Caki2 (cell line): ENCODE measurements around the gene GRIK1. TPM values are rescaled to one million over a fixed set of nuclear protein-coding genes. Genes with fewer than 3 reads are reported as not detected.

Experiments used
- DNase-seq: peaks from one replicate; pipeline ENCODE4 v3.0.0-alpha.2; 2015; ENCODE audit warnings: low read depth
- in situ Hi-C: cut with HindIII; loops from 2 replicates; pipeline ENCODE4 v1.10.0; 2016; ENCODE audit warnings: low sequenced_read_pairs, low pct_unique_long_range_greater_than_20kb, mixed read lengths
- total RNA-seq: library from RNA; depleted of rRNA; stranded (reverse); fragments of >200 nt; shearing (Covaris generic); gene quantifications from 2 replicates; pipeline ENCODE4 v1.2.3, GENCODE V29; 2014; ENCODE audit warnings: low replicate concordance

The GRIK1 gene
- total RNA-seq, 1 experiment from 2014 or later = not detected

DNA sequence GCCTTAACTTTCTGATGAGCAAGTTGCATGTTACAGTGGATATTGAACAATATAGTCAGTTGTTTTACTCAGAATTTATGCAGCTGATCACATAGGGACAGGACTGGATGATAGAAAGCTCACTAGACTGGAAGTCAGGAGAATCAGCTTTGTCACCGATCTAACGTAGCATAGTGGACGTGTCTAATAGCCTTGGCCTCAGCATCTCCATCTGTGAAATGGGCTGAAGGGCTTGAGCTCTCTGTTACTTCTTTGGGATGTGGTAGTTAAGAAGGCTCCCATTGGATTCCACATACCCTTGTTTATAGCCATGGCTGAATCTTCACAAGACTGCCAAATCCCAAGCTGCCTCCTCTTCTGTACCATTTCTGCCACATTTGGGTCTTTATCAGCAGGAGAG, 190.6 kb downstream of the GRIK1 start:
- no peak for DNase-seq
- in situ Hi-C loops = no loop called here

GRCh38 chr21:29748391-29749167, 191.2 kb downstream of the GRIK1 start:
- in situ Hi-C loops = no loop called here
- no peak for DNase-seq

DNA sequence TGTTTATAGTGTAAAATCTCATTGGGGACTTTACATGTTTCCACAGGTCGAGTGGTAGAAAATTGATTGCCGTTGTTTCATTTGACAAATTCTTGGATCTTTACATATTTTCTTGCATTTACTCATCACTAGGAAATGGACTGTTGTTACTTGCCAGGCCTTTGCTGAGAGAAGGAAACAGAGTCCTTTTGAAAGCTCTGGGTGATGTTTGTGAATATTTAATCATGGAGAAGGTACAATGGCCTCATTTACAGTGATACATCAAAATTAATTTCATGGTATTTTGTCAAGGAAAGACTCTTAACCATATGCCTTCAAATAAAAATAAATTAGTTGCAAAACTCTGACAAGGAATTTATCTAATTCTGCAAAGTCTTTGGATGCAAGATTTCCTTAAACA, 198.0 kb downstream of the GRIK1 start:
- in situ Hi-C loops = no loop called here
- DNase-seq = no peak

DNA sequence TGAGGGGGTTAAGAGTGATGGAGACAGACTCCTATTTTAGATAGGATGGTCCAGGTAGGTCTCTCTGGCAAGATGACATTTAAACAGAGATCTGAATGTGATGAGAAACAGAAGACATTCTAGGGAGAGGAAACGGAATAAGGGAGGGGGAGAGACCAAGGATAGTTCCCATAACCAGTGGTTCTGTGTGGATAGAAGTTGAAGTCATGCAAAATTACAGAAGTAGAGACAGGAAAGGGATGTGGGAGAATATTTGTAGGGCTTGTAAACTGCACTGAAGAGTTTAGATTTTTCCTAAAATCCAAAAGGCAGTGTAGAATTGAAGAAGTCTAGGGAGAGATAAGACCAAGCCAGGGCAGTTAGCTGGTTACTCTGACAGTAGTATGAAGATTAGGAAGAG, 200.6 kb downstream of the GRIK1 start:
- in situ Hi-C loops = no loop called here
- DNase-seq = no peak

DNA sequence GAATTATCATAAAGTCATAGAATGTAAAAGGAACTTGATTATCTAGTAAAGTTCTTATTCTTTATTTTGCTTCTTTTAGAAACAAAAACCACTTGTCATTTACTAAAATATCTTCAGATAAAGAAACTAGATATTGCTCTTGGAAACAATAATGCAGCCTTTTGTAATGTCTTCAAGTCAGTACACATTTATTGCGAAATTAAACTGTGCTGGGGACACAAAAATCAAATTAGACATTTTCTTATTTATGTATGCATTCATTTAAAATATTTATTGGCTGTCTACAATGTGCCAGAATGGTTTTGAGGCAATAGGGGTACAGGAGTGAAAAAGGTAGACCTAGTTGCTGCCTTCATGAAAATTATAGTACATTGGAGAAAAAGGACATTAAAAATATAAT, 201.1 kb downstream of the GRIK1 start:
- in situ Hi-C loops = no loop called here
- DNase-seq = no peak

- DNase-seq = no peak
- in situ Hi-C loops = no loop called here
These were observed 202.6 kb downstream of the GRIK1 start for GRCh38 chr21:29737186-29737585.

- no peak for DNase-seq
- in situ Hi-C loops = no loop called here
These were observed 209.5 kb downstream of the GRIK1 start for GRCh38 chr21:29730281-29730680.

DNA sequence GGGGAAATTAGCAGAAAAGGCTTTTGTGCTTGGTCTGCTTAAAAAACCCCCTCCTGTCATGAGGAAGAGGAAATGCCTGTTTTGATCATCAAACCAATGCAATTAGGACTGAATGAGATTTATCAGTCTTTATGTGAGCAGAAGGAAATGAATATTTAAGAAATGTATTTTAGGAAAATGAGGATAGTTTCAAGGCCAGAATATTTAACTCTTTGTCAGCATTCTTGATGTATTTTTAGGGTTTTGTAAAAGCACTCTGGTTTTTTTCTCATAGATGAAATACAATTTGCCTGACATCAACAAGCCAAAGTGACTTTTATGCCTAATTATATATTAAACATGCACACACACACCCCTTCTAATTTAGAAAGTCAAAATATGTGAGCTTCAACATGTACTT, 213.8 kb downstream of the GRIK1 start:
- in situ Hi-C loops = no loop called here
- DNase-seq = no peak

- in situ Hi-C loops = no loop called here
- DNase-seq = no peak
These were observed 214.6 kb downstream of the GRIK1 start for GRCh38 chr21:29725025-29725736.

DNA sequence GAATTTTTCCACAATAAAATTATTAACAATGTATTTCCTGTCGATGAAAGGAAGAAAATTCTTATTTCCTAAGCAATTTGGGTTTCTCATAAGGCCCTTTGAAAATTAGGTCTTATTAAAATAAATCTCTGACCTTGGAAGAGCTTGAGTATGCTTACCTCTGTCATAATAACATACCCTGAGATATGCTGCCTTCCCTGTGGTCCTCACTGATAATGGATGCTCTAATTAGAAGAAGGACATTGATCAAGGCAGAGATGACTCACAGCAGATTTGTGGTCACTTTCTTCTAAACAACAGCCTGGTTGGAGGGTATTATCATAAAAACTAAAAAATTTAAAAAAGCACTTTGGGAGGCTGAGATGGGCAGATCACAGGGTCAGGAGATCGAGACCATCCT, 217.8 kb downstream of the GRIK1 start:
- DNase-seq = no peak
- in situ Hi-C loops = no loop called here

GRCh38 chr21:29721221-29721620, 218.6 kb downstream of the GRIK1 start:
- no peak for DNase-seq
- in situ Hi-C loops = no loop called here

- DNase-seq = no peak
- in situ Hi-C loops = no loop called here
These were observed 220.3 kb downstream of the GRIK1 start for GRCh38 chr21:29719521-29719920.

DNA sequence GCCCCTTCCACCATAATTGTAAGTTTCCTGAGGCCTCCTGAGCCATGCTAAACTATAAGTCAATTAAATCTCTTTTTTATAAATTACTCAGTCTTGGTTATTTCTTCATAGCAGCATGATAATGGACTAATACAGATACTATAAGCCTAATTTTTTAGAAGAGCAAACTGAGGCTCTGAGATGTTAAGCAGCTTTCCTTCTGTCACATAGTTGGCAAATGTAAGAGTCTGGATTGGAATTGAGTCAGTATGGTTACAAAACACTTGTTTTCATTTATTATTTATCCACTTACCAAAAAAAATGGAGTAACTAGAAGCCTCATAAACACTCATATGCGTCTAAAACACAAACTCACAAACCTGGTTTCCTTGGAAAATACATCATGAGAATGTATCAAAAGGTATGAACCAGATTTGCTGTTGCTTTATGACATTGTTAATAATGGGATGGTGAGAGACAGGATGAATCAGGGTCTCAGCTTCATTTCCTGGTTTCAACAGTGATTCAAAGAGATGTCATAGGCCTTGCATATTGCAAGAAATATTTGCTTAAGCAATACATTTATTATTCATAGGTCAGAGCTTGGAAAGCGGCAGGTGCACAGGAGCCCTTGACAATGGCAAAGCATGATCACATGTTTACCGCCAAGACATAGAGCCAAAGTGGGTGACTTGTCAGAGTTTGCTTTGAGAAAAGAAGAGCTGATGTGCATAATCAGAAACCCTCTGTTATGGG, 221.5 kb downstream of the GRIK1 start:
- in situ Hi-C loops = no loop called here
- no peak for DNase-seq

DNA sequence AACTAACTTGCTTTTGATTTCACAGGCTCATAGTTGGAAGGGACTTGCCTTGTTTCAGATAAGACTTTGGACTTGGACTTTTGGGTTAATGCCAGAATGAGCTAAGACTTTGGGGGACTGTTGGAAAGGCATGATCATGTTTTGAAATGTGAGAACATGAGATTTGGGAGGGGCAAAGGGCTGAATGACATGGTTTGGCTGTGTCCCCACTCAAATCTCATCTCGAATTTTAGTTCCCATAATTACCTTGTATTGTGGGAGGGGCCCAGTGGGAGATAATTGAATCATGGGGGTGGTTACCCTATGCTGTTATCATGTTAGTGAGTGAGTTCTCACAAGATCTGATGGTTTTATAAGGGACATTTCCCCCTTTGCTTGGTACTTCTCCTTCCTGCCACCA, 222.1 kb downstream of the GRIK1 start:
- DNase-seq = no peak
- in situ Hi-C loops = no loop called here

DNA sequence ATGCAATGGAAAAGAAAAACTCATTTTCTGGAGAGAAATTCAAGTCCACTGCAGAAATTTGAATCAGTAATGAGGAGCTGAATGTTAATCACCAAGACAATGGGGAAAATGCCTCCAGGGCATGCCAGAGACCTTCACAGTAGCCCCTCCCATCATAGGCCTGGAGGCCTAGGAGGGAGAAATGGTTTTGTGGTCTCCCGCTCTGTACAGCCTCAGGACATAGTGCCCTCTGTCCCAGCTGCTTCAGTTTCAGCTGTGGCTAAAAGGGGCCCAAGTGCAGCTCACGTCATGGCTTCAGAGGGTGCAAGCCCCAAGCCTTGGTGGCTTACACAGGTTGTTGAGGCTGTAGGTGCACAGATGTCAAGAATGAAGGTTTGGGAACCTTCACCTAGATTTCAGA, 223.0 kb downstream of the GRIK1 start:
- in situ Hi-C loops = no loop called here
- DNase-seq = no peak

GRCh38 chr21:29715089-29715488, 224.7 kb downstream of the GRIK1 start:
- in situ Hi-C loops = no loop called here
- no peak for DNase-seq

DNA sequence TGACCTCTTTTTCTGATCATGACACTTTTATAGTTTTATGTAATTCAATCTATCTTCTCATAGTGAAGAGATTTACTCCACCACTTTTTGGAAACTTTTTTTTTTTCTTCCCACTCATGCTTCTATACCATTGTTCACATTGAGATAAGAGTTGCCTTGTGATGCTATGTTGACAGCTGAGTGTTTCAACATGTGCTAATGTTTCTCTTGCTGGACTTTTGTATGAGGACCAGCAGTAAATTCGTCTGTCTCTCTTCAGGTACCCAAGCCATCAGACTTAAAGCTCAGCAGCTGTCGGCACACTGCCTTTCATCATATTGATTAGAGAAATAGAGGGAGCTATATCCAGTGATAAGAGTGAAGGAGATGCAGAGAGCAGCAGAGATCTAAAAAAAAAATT, 227.0 kb downstream of the GRIK1 start:
- DNase-seq = no peak
- in situ Hi-C loops = no loop called here

- in situ Hi-C loops = no loop called here
- no peak for DNase-seq
These were observed 228.6 kb downstream of the GRIK1 start for GRCh38 chr21:29711236-29711635.

DNA sequence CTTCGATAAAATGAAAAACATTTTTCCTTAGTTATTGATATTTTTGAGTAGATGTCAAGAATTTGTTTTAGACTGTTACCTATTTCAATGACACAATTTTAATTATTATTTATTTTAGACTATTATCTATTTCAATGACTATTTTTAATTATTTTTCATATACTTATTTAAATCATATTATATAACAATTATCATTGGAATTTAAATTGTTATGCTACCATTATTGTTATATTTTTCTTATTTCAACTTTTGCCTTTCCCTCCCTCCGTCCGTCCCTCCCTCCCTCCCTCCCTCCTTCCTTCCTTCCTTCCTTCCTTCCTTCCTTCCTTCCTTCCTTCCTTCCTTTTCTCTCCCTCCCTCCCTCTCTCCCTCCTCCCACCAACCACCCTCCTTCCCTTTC, 229.3 kb downstream of the GRIK1 start:
- no peak for DNase-seq
- in situ Hi-C loops = no loop called here
